HG03439 (cell line): ENCODE data around the gene CDK5RAP2.

Experiments
- ATAC-seq: cut with Tn5 transposase; IDR thresholded peaks from one replicate; pipeline ENCODE4 v1.9.1; 2021; ENCODE audit warnings: mild to moderate bottlenecking, moderate library complexity; ENCODE audit not compliant: unreplicated experiment

Gene CDK5RAP2

GRCh38 chr9:120440791-120441190 lies 139.2 kb downstream of the CDK5RAP2 start:
- ATAC-seq = no peak

GRCh38 chr9:120439926-120440325 lies 140.0 kb downstream of the CDK5RAP2 start:
- no peak for ATAC-seq

DNA sequence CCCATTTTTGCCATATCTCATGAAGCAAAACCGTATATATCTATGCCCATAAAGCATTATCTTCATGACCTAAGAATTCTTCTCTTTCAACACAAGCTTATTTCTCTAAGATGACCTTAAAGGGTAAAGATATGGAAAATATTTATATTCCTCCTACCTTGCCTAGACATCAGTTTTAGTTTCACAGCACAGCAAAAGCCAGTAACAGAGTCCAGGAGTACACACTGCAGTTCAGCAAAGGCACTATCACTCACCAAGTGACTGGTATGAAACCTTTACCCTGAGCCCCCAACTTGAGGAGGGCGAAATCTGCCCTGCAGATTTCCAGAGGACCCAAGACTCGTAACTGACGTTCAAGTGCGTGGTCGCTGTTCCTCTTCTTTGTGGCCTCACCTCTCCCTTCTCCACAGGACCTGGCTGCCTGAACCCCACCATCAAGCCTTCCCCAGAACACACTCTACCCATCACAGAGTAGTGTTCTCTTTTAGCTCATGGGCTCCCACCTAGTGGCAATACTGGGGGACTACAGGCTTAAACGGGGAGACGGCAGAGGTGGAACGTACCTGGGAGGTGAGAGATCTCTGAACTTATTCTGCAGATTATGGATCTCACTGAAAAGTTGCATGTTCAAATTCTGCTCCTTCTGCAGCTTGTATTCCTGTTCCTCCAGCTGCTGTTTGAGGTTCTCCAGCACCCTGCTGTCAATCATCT lies 141.0 kb downstream of the CDK5RAP2 start:
- ATAC-seq = no peak

GRCh38 chr9:120438111-120438510 lies 141.9 kb downstream of the CDK5RAP2 start:
- ATAC-seq = no peak

GRCh38 chr9:120436983-120437475 lies 142.9 kb downstream of the CDK5RAP2 start:
- no peak for ATAC-seq

- no peak for ATAC-seq
Measured at GRCh38 chr9:120436446-120436845, 143.5 kb downstream of the CDK5RAP2 start.

DNA sequence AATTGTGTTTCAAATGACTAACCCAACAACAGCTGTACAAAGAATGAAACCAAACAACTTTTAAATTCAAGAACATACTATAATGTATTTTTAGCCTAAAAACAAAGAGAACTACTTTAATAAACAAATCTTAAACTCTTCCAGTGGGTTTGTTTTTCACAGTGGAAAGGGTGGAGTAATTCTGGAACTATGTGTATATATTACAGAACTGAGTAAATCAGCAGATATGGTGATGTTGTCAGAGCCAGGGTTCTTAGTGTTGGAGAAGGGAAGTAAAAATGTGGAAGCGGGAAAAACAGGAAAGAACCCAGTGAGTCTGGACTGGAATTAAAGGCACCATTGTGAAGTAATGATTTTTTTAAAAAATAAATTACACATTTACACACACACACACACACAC lies 144.9 kb downstream of the CDK5RAP2 start:
- ATAC-seq = no peak

- no peak for ATAC-seq
Measured at GRCh38 chr9:120434532-120434931, 145.4 kb downstream of the CDK5RAP2 start.

DNA sequence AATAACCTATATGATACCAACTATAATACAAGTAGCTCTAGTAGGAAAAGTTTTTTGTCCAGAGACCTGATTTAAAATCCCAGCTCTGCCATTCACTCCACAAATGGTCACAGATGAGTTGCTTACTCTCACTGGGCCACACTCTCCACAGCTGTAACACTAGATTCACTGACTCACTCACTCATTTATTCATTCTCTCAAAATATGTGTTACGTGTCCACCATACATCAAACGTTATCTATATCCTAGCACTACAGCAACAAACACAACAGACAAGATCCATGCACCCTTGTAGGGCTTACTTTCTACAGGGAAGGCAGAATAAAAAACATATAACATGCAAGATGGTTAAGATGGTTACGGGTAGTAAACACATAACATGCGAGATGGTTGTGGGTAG lies 146.3 kb downstream of the CDK5RAP2 start:
- ATAC-seq = no peak

- no peak for ATAC-seq
Measured at GRCh38 chr9:120432600-120432999, 147.4 kb downstream of the CDK5RAP2 start.

DNA sequence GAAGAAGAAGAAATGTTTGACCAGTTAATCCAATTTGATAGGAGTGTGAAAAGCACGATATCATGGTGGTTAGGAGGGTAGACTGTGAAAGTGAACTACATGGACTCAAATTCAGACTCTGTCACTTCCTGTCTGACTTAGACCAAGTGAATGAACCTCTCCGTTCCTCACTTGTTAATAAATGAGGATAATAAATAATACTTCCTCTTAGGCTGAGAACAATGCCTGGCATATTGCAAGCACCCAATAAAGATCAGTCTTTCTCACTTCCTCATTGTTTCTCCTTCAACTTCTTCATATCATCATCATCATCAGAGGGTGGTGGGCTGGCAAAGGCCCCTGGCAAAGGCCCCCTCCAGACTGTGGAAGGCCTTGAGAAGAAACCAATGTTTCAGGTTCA lies 148.7 kb downstream of the CDK5RAP2 start:
- ATAC-seq = no peak

DNA sequence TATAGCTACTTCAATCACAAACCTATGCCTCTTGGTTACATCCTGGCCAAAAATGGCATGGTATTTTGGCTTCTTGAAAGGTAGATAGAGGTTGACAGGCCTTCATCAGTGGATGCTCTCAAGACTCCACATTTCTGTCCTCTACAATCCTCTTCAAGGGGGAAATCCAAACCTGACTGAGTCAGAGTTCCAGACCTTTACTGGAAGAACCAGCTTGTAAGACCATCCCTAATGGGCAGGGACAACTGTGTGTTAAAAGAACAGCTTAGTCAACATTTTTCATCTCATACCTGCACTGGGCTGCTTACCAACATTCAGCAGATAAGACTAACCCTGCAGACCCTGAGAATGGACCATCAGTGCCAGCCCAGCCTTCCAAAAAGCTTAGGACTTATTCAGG lies 155.7 kb downstream of the CDK5RAP2 start:
- ATAC-seq = no peak

- no peak for ATAC-seq
Measured at GRCh38 chr9:120423812-120424211, 156.2 kb downstream of the CDK5RAP2 start.

- ATAC-seq = no peak
Measured at GRCh38 chr9:120421977-120422376, 158.0 kb downstream of the CDK5RAP2 start.

- ATAC-seq = no peak
Measured at GRCh38 chr9:120418315-120418714, 161.7 kb downstream of the CDK5RAP2 start.

DNA sequence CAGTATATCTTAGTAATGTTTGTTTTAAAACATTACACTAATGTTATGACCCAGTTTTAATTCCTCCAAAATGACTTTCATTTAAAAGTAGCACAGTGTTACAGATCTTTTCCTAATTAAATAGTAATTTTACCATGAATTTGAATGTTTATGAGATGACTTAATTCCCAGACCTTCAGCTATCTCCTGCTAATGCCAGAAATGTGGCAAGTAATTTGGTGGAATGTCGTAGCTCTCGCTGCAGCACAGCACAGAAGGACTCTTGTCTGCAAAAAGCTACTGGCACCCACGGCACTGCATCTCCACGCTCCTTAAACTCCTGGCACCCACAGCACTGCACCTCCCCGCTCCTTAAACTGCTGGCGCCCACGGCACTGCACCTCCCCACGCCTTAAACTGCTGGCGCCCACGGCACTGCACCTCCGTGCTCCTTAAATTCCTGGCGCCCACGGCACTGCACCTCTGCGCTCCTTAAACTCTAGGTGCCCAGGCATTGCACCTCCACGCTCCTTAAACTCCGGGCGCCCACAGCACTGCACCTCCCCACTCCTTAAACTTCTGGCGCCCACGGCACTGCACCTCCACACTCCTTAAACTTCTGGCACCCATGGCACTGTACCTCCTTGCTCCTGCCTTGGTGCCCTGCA lies 163.1 kb downstream of the CDK5RAP2 start:
- no peak for ATAC-seq

DNA sequence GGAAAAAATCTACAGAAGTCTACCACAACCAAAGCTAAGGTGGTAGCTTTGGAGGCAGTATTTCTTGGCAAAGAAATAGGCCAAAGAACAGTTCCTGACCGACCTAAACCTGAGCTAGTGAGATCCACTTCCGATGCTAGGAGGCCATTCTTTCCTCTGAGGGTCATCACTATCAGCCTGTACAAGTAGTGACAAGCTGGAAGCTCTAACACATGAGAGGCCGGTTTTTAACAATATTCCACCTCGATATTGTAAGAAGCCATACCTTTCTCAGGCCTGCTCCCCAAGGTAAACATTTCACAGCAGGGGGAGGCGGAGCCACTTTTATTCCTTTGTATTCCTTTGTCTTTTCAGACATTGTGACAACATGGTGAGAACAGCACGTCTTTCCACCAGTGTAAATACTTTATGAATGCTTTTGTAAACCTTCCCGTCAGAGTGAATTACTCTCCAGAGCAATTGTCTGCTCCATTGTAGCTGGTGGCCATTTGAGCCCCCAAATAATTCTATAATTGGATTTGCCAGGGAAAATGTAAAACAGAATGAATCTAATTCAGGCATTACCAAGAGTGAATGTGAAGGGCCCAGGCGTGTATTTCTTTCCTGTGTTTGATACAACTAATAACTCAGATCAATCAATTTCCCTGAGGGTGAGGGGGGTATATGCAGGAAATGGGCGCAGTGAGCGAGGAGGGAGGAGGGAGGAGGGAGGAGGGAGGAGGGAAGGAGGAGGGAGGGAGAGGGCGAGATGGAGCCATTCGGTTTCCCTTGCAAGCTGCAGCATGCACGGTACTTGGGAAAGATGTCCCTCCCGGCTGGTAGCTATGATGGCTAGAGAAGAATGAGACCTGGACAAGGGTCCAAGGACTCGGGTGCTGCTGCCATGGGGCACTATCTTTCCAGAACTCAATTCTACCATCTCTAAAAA lies 166.6 kb downstream of the CDK5RAP2 start:
- ATAC-seq = no peak

DNA sequence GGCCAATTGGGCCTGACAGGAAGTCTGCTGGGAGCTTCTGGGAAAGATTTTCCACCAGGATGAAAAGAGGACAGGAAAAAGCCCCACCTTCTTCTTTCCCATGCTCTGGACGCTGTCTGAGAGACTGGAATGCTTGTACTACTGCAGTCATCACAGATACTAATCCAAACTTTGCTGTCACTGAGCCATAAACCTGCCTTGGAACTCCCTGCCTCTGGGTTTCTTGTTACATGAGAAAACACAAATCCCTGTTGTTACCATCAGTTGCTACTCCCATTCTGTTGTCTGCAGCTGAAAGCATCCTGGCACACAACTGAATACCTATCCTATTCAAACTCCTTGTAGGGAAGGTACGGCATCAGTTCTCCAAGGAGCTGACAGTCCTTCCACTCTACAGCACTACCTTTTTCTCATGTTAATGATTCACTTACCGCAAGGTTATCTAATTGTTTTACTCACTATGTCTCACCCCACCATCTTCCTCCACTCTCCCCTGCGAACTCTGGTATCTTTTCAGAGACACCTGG lies 167.5 kb downstream of the CDK5RAP2 start:
- no peak for ATAC-seq

DNA sequence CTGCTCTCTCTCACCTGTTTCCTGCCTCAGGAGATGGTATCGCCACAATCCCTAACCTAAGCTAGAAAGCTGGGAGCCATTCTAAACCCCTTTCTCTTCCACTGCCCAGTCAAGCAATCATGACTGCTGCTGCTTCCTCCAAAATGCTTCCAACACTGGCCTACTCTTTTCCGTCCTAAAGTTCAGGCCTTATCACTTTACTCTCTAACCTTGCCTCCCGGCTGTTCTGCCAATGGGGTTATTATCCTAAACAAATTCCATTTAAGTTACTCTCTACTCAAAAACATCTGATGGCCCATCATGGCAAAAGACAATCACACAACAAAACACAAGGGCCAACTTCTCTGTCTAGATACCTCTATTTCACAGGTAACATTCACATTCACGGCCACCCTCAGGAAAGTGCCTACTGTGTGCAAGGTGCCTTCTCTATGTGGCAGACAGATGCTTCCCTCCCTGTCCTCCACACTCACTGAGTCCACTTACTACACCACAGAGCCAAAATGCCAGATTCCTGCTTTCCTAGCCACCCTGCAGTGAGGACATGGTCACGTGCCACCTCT lies 168.0 kb downstream of the CDK5RAP2 start:
- ATAC-seq = no peak

DNA sequence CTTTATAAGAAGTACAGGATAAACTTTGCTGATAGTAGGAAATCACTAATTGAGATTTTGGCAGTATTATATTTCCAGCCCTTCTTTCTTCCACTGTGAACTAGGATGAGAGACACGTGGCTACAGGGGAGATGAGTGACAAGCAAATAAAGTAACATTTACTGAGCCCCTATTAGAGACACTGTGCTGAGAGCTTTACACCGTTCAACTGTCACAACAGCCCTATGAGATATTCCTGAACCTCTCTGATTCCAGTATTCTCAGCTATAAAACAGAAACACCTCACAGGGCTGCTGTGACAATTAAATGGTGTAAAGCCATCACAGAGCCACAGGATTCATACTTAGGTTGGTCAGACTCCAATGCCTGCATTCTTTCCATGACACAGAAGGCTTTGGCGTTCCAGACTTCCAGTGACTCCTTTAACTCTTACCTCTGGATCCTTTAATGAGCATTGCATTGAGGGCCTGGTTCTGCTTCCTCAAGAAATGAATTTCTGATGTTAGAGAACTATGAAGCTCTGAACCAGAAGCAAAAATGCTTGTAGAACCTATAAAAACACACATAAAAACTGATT lies 169.0 kb downstream of the CDK5RAP2 start:
- no peak for ATAC-seq
